MCF 10A (cell line): ENCODE results near the gene IQCK. TPM values are rescaled to one million over a fixed set of nuclear protein-coding genes. Genes with fewer than 3 reads are reported as not detected.

Experiments used
- BruUV-seq: library from RNA; stranded (reverse); fragments of 400-500 nt; replicated peaks from 2 replicates; lab custom pipeline; 2021; lab: Mats Ljungman, UMichigan
- CTCF ChIA-PET: fragments of 300-600 bp; sonication (Branson Sonifier 250); formaldehyde crosslinking; extraction: SDS; loops from one replicate; lab custom pipeline; 2021; ENCODE audit warnings: antibody characterized with exemption, inconsistent platforms; lab: Yijun Ruan, JAX
- POLR2A ChIA-PET: fragments of 300-600, 350-650 bp; sonication (Branson Sonifier 250); formaldehyde crosslinking; extraction: SDS; loops from one replicate; lab custom pipeline; 2020; ENCODE audit warnings: antibody characterized with exemption, inconsistent platforms; lab: Yijun Ruan, JAX
- DNase-seq: peaks from one replicate; pipeline ENCODE4 v3.0.0-alpha.2; 2018; ENCODE audit not compliant: unreplicated experiment
- H3K27ac Mint-ChIP-seq: one replicate; pipeline ENCODE4 v1.8.0; 2022; ENCODE audit warnings: mild to moderate bottlenecking, low read depth, mixed read lengths; ENCODE audit not compliant: unreplicated experiment
- H3K27me3 Mint-ChIP-seq: one replicate; pipeline ENCODE4 v1.8.0; 2022; ENCODE audit warnings: mixed read lengths; ENCODE audit not compliant: insufficient read depth, unreplicated experiment
- H3K36me3 Mint-ChIP-seq: one replicate; pipeline ENCODE4 v1.8.0; 2022; ENCODE audit warnings: mild to moderate bottlenecking, moderate library complexity, mixed read lengths; ENCODE audit not compliant: insufficient read depth, unreplicated experiment
- H3K4me1 Mint-ChIP-seq: one replicate; pipeline ENCODE4 v1.8.0; 2022; ENCODE audit warnings: mixed read lengths; ENCODE audit not compliant: insufficient read depth, unreplicated experiment
- H3K4me3 Mint-ChIP-seq: one replicate; pipeline ENCODE4 v1.8.0; 2022; ENCODE audit warnings: mild to moderate bottlenecking, moderate library complexity, mixed read lengths; ENCODE audit not compliant: unreplicated experiment
- H3K9me3 Mint-ChIP-seq: one replicate; pipeline ENCODE4 v1.8.0; 2022; ENCODE audit warnings: mixed read lengths; ENCODE audit not compliant: unreplicated experiment
- intact Hi-C: fragments of 100-400 bp; cut with micrococcal nuclease; formaldehyde crosslinking; loops from 2 replicates; pipeline ENCODE4 v1.14.1; 2022
- total RNA-seq: library from RNA; stranded (reverse); gene quantifications from 2 replicates; pipeline ENCODE4 v1.2.3, GENCODE V29; 2022
- TF ChIP-seq, protein P1 (sequence below): fragments of 200-600 bp; IDR thresholded peaks from one replicate; pipeline ENCODE4 v1.8.0; 2022; ENCODE audit warnings: antibody characterized with exemption, mild to moderate bottlenecking; ENCODE audit not compliant: unreplicated experiment

IQCK gene
- total RNA-seq, 1 experiment from 2014 or later: 5.9 TPM

DNA sequence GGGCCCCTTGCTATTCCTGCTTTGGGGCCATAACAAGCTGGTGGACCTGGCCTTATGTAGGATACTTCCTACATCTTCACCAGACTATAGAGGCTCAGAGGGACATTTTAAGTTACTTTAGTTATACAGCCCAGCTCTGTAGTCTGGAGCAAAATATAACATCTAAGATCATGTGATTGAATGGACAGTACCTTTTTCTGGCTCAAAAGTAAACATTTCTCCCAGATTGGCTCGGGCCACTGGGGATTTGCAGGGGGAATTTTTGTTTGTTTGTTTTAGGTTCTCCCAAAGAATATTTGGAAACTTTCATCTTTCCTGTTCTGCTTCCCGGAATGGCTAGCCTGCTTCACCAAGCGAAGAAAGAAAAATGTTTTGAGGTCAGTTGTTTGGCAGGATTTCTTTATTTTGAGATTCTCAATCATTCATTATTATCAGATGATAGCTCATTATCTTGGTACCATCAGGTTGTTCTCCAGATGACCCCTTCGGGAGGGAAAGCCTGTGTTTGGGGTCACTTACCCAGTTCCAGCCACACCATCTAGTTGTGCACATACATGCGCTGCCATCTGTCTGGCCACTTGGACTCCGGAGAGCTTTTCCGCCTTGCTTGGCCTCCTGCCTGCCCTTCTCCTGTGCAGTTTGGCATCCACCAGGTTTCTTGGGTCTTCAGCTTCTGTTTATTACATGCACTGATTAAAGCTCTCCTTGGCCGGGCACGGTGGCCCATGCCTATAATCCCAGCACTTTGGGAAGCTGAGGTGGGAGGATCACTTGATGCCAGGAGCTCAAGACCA, 17.2 kb downstream of the IQCK start:
- POLR2A ChIA-PET: interaction anchor here (0.7 to 0.8 kb wide), 2 partner anchors 12 to 22 kb away, joined by 3 read pairs; no protein-coding TSS in a partner anchor
- CTCF ChIA-PET: interaction anchor here (0.5 to 1.3 kb wide), 4 partner anchors 14 to 378 kb away, joined by 3 to 6 read pairs (median 4); no protein-coding TSS in a partner anchor
- H3K36me3 Mint-ChIP-seq: peaks cover 31% of the 10 kb centered on the region

DNA sequence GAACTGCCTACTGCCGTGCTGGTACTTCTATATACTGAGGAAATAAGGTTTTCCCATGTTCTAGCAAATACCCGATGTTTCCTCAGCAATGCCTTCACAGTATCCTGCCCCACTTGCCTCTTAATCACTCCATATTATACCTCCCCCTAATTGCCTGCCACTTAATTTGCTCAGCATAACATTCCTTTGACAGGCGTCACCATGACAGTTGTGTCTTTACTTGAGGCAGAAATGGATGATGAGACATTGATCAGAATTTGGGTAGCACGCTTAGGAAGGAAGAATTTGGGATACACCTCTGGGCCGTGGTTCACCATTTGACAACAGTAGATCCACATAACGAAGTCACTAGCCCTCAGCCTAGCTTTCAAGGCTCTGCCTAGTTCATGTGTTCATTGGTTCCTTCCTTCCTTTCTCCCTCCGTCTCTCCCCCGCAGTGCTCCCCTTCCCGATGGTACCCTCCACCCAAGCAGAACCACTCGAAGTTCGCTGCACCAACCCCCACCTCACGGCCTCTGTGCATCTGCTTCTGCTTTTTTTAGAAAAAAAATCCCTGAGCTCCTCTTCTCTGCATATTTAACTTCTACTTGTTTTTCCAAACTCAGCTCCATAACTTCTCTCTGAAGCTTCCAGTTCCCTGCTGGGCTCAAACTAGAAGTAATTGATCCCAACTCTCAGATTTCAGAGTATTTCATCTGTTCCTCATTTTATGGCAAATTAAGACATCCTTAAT, 19.4 kb downstream of the IQCK start:
- DNase-seq: no peak
- H3K27ac Mint-ChIP-seq: no peak overlapping the region
- TF ChIP-seq, protein P1, sequence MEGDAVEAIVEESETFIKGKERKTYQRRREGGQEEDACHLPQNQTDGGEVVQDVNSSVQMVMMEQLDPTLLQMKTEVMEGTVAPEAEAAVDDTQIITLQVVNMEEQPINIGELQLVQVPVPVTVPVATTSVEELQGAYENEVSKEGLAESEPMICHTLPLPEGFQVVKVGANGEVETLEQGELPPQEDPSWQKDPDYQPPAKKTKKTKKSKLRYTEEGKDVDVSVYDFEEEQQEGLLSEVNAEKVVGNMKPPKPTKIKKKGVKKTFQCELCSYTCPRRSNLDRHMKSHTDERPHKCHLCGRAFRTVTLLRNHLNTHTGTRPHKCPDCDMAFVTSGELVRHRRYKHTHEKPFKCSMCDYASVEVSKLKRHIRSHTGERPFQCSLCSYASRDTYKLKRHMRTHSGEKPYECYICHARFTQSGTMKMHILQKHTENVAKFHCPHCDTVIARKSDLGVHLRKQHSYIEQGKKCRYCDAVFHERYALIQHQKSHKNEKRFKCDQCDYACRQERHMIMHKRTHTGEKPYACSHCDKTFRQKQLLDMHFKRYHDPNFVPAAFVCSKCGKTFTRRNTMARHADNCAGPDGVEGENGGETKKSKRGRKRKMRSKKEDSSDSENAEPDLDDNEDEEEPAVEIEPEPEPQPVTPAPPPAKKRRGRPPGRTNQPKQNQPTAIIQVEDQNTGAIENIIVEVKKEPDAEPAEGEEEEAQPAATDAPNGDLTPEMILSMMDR: no peak
- CTCF ChIA-PET: interaction anchor here (0.7 kb wide), 1 partner anchor 1393 kb away, joined by 3 read pairs; no protein-coding TSS in a partner anchor
- POLR2A ChIA-PET: interaction anchor here (0.7 kb wide), 1 partner anchor 33 kb away, joined by 3 read pairs; no protein-coding TSS in a partner anchor
- no TSS peak for BruUV-seq
- H3K4me1 Mint-ChIP-seq: no peaks in the 10 kb centered on the region
- H3K36me3 Mint-ChIP-seq: peaks cover 31% of the 10 kb centered on the region
- no peak overlapping the region for H3K4me3 Mint-ChIP-seq
- no peaks in the 10 kb centered on the region for H3K27me3 Mint-ChIP-seq
- no peaks in the 10 kb centered on the region for H3K9me3 Mint-ChIP-seq
- intact Hi-C loops: no loop called here

More for the DNA sequence above, 17.2 kb downstream of the IQCK start:
- no peaks in the 10 kb centered on the region for H3K27me3 Mint-ChIP-seq
- TF ChIP-seq, protein P1: no peak
- BruUV-seq: no TSS peak
- intact Hi-C loops: no loop called here
- H3K4me1 Mint-ChIP-seq: no peaks in the 10 kb centered on the region
- no peak overlapping the region for H3K4me3 Mint-ChIP-seq
- no peaks in the 10 kb centered on the region for H3K9me3 Mint-ChIP-seq
- DNase-seq: no peak
- peak overlapping the region; percentile 40 for H3K27ac Mint-ChIP-seq

DNA sequence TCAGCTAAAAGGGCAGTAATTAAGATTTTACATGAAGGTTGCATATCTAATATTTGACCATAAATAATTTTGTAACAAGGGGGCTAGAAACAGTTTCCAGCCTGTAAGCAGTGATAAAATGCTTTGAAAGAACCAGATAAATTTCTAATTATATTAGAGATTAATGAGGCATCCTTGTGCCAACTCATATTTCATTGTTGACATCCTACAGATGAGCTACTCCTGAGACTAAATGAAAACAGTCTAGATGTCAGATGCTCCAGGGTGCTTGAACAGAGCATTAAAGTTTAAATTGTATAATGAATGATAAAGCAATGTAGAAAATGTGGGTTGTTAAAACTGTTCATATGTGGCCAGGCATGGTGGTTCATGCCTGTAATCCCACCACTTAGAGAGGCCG, 23.3 kb downstream of the IQCK start:
- Mint-ChIP-seq H3K27me3 (no peaks in the 10 kb centered on the region), H3K27ac (no peak overlapping the region), H3K9me3 (no peaks in the 10 kb centered on the region), H3K36me3 (peaks cover 11% of the 10 kb centered on the region), H3K4me3 (no peak overlapping the region), H3K4me1 (no peaks in the 10 kb centered on the region)
- intact Hi-C loops: no loop called here
- TF ChIP-seq, protein P1: no peak
- DNase-seq: no peak
- CTCF ChIA-PET: no interaction called here
- BruUV-seq: no TSS peak
- POLR2A ChIA-PET: no interaction called here

DNA sequence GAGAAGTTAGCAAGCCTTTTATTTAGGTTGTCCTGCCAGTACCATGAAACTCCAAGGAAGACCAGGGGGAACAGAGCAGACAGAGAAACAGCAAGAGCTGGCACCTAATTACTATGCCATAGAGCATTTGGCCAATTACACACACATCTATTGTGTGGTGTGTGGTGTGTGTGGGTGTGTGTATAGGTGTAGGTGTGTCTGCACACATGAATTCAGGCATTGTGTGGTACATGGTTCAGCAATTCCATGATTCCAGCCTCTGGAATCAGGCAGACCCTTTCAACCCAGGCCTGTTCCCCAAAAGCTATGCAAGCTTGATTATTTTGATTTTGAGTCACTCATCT, 25.7 kb downstream of the IQCK start:
- POLR2A ChIA-PET: no interaction called here
- intact Hi-C loops: no loop called here
- no peaks in the 10 kb centered on the region for H3K4me1 Mint-ChIP-seq
- no peaks in the 10 kb centered on the region for H3K9me3 Mint-ChIP-seq
- H3K27me3 Mint-ChIP-seq: no peaks in the 10 kb centered on the region
- H3K4me3 Mint-ChIP-seq: no peak overlapping the region
- DNase-seq: no peak
- BruUV-seq: no TSS peak
- no peak overlapping the region for H3K27ac Mint-ChIP-seq
- peaks cover 6% of the 10 kb centered on the region for H3K36me3 Mint-ChIP-seq
- CTCF ChIA-PET: interaction anchor here (0.7 kb wide), 1 partner anchor 14 kb away, joined by 3 read pairs; no protein-coding TSS in a partner anchor
- TF ChIP-seq, protein P1: no peak
